PC-9 (cell line): ENCODE results near the gene PLA2G1B.

Source experiments
- CTCF ChIP-seq: fragments of 200-600 bp; sonication (generic); conservative IDR thresholded peaks from 2 replicates; pipeline ENCODE4 v1.6.1; 2017; ENCODE audit warnings: mixed run types, antibody characterized with exemption, mild to moderate bottlenecking, moderate library complexity
- EZH2 ChIP-seq: fragments of 200-600 bp; sonication (generic); IDR thresholded peaks from 2 replicates; pipeline ENCODE4 v1.8.0; 2017; ENCODE audit warnings: antibody characterized with exemption, low read depth

- no peak for TF ChIP-seq CTCF
- no peak for TF ChIP-seq EZH2
Measured at GRCh38 chr12:120342175-120343038, 14.8 kb upstream of the PLA2G1B start.
